GM23338 (cell line): Measurements from ENCODE around the gene SERINC5. TPM values are rescaled to one million over a fixed set of nuclear protein-coding genes. Genes with fewer than 3 reads are reported as not detected.
A peak's percentile ranks its signal among the peaks of the same experiment; 100 is the strongest.
"Not testable (repeated sequence)": the region's sequence is repeated elsewhere in the genome, so short reads cannot be mapped to it uniquely, and the experiment has no call there.

ENCODE experiments used
- ATAC-seq: fragments of 200-7000 bp; cut with Tn5 transposase; 3 replicates; pipeline ENCODE4 v1.9.1; 2020
- DNase-seq: peaks from one replicate; pipeline ENCODE4 v3.0.0-alpha.2; 2015; ENCODE audit warnings: low spot score
- H2AFZ ChIP-seq: fragments of 200-600 bp; sonication (generic); 2 replicates; pipeline ENCODE4 v1.8.0; 2016; ENCODE audit warnings: antibody characterized with exemption, mild to moderate bottlenecking, moderate library complexity
- H3F3A ChIP-seq: fragments of 200-600 bp; sonication (generic); replicated peaks from 2 replicates; pipeline ENCODE4 v1.8.0; 2017; ENCODE audit warnings: antibody characterized with exemption, mixed run types, low read depth
- H3K27ac ChIP-seq: fragments of 200-600 bp; sonication (generic); 2 replicates; pipeline ENCODE4 v1.6.1; 2016; ENCODE audit warnings: low read depth
- H3K27me3 ChIP-seq: fragments of 200-600 bp; sonication (generic); 2 replicates; pipeline ENCODE4 v1.8.0; 2016; ENCODE audit warnings: mild to moderate bottlenecking, mixed run types, moderate library complexity; ENCODE audit not compliant: insufficient read depth
- H3K36me3 ChIP-seq: fragments of 200-600 bp; sonication (generic); 2 replicates; pipeline ENCODE4 v1.8.0; 2016; ENCODE audit warnings: mild to moderate bottlenecking; ENCODE audit not compliant: insufficient read depth
- H3K4me1 ChIP-seq: fragments of 200-600 bp; sonication (generic); 2 replicates; pipeline ENCODE4 v1.8.0; 2016; ENCODE audit warnings: mild to moderate bottlenecking, moderate library complexity; ENCODE audit not compliant: insufficient read depth
- H3K4me2 ChIP-seq: fragments of 200-600 bp; sonication (generic); 2 replicates; pipeline ENCODE4 v1.7.1; 2017; ENCODE audit warnings: mixed run types
- H3K4me3 ChIP-seq: fragments of 200-600 bp; sonication (generic); 2 replicates; pipeline ENCODE4 v1.6.1; 2016; ENCODE audit warnings: mixed run types
- H3K79me2 ChIP-seq: fragments of 200-600 bp; sonication (generic); replicated peaks from 2 replicates; pipeline ENCODE4 v1.8.0; 2017; ENCODE audit warnings: mild to moderate bottlenecking; ENCODE audit not compliant: insufficient read depth
- H3K9me2 ChIP-seq: fragments of 200-600 bp; sonication (generic); 2 replicates; pipeline ENCODE4 v1.8.0; 2017; ENCODE audit not compliant: insufficient read depth
- H4K20me1 ChIP-seq: fragments of 200-600 bp; sonication (generic); replicated peaks from 2 replicates; pipeline ENCODE4 v1.8.0; 2017; ENCODE audit warnings: mild to moderate bottlenecking; ENCODE audit not compliant: insufficient read depth
- H3K27ac Mint-ChIP-seq: 2 replicates; pipeline ENCODE4 v1.8.0; 2020; ENCODE audit warnings: inconsistent platforms, mild to moderate bottlenecking, moderate library complexity, mixed read lengths
- H3K27me3 Mint-ChIP-seq: 3 replicates; pipeline ENCODE4 v1.8.0; 2022; ENCODE audit warnings: low read depth, mild to moderate bottlenecking, moderate library complexity, mixed read lengths, inconsistent platforms; ENCODE audit not compliant: insufficient read depth, poor library complexity
- H3K36me3 Mint-ChIP-seq: 3 replicates; pipeline ENCODE4 v1.8.0; 2021; ENCODE audit warnings: low read depth, mild to moderate bottlenecking, inconsistent platforms, moderate library complexity, mixed read lengths
- H3K4me1 Mint-ChIP-seq: 3 replicates; pipeline ENCODE4 v1.8.0; 2020; ENCODE audit warnings: mild to moderate bottlenecking, inconsistent platforms, mixed read lengths
- H3K4me3 Mint-ChIP-seq: 3 replicates; pipeline ENCODE4 v1.8.0; 2021; ENCODE audit warnings: moderate library complexity, mild to moderate bottlenecking, inconsistent platforms, mixed read lengths
- H3K9me3 Mint-ChIP-seq: 3 replicates; pipeline ENCODE4 v1.8.0; 2020; ENCODE audit warnings: moderate library complexity, mild to moderate bottlenecking, inconsistent platforms, mixed read lengths
- CREB1 ChIP-seq: fragments of 250-450 bp; sonication (Bioruptor Pico); IDR thresholded peaks from 2 replicates; pipeline ENCODE4 v1.5.0; 2020; ENCODE audit warnings: low read depth, mild to moderate bottlenecking, moderate library complexity
- JUNB ChIP-seq: IDR thresholded peaks from one replicate; pipeline ENCODE4 v1.6.1; 2016; ENCODE audit warnings: antibody characterized with exemption; ENCODE audit not compliant: unreplicated experiment
- NANOG ChIP-seq: IDR thresholded peaks from 2 replicates; pipeline ENCODE4 v1.6.1; 2016; ENCODE audit warnings: antibody characterized with exemption, borderline replicate concordance
- STAT1 ChIP-seq: IDR thresholded peaks from one replicate; pipeline ENCODE4 v1.6.1; 2016; ENCODE audit warnings: antibody characterized with exemption; ENCODE audit not compliant: unreplicated experiment
- ZNF331 ChIP-seq: fragments of 250-450 bp; sonication (Bioruptor Pico); IDR thresholded peaks from 2 replicates; pipeline ENCODE4 v1.5.0; 2020; ENCODE audit warnings: low read depth, mild to moderate bottlenecking, moderate library complexity
- polyA plus RNA-seq: library from polyadenylated mRNA; unstranded; fragments of >200 nt; fragmentation: Nextera tagmentation; extraction: Ambion mirVana; gene quantifications from 2 replicates; pipeline ENCODE4 v1.2.1, GENCODE V29; 2016
- total RNA-seq: library from RNA; depleted of rRNA; stranded (reverse); fragments of >200 nt; shearing (Covaris generic); gene quantifications from 2 replicates; pipeline ENCODE4 v1.2.3, GENCODE V29; 2014
- TF ChIP-seq, protein P1 (sequence below): fragments of 250-450 bp; sonication (Bioruptor Pico); IDR thresholded peaks from 2 replicates; pipeline ENCODE4 v1.5.0; 2020; ENCODE audit warnings: mild to moderate bottlenecking, moderate library complexity
- TF ChIP-seq, protein P2 (sequence below), 2 experiments: fragments of 200-600 bp in 1 of 2; sonication (generic) in 1 of 2; conservative IDR thresholded peaks; 2 replicates each; pipeline versions ENCODE4 v1.5.1 to v1.6.1; 2016 to 2017; ENCODE audit warnings: antibody characterized with exemption in 2 of 2, low read depth in 2 of 2, mild to moderate bottlenecking in 2 of 2, moderate library complexity in 1 of 2
- TF ChIP-seq, protein P3 (sequence below): IDR thresholded peaks from 2 replicates; pipeline ENCODE4 v1.6.1; 2016; ENCODE audit warnings: antibody characterized with exemption
- TF ChIP-seq, protein P4 (sequence below): IDR thresholded peaks from one replicate; pipeline ENCODE4 v1.6.1; 2018; ENCODE audit warnings: antibody characterized with exemption; ENCODE audit not compliant: unreplicated experiment

Gene SERINC5
- total and polyA plus RNA-seq, 2 experiments from 2014 or later, result 34.0 to 107 TPM

DNA sequence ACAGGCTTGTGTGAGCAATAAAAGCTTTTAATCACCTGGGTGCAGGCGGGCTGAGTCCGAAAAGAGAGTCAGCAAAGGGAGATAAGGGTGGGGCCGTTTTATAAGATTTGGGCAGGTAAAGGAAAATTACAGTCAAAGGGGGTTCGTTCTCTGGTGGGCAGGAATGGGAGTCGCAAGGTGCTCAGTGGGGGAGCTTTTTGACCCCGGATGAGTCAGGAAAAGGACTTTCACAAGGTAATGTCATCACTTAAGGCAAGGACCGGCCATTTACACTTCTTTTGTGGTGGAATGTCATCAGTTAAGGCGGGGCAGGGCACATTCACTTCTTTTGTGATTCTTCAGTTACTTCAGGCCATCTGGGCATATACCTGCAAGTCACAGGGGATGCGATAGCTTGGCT lies 70.3 kb downstream of the SERINC5 start:
- peak overlapping the region; percentile 72 for H3K4me2 ChIP-seq
- H3K79me2 ChIP-seq, result peaks cover 62% of the 10 kb centered on the region
- H3K27me3 Mint-ChIP-seq, ATAC-seq, H4K20me1 ChIP-seq, H3K36me3 Mint-ChIP-seq, H2AFZ ChIP-seq, H3K9me3 Mint-ChIP-seq, H3K36me3 ChIP-seq, H3K9me2 ChIP-seq, H3K27me3 ChIP-seq: not testable (repeated sequence)
- peak overlapping the region; percentile 100 for H3K27ac ChIP-seq
- peak overlapping the region; percentile 10; the same call in 1 of the 2 replicates for H3K4me3 ChIP-seq
- H3F3A ChIP-seq, result peaks cover 27% of the 10 kb centered on the region
- peak; percentile 87 for TF ChIP-seq NANOG
- peak; percentile 74 for DNase-seq
- peaks cover 78% of the 10 kb centered on the region for H3K4me1 Mint-ChIP-seq
- peaks cover 63% of the 10 kb centered on the region for H3K4me1 ChIP-seq
- peak overlapping the region; percentile 98 for H3K27ac Mint-ChIP-seq
- H3K4me3 Mint-ChIP-seq, result peak overlapping the region; percentile 21

DNA sequence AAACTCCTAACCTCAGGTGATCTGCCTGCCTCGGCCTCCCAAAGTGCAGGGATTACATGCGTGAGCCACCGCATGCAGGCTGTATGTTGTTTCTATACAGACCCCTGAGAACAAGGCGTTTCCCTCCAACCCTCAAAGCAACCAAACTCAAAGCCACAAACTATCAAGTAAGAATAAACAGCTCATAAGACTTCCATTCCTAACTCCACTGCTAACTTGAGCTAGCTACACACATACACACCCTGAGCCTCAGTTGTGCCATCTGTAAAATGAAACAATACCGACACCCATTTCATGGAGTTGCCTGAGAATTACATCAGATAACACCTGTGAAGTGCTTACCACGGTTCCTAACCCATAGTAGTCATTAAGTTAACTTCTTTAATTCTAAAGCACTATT lies 70.8 kb downstream of the SERINC5 start:
- peak overlapping the region; percentile 100 for H3K27ac ChIP-seq
- peaks cover 3% of the 10 kb centered on the region; the same call in 1 of the 3 replicates for H3K36me3 Mint-ChIP-seq
- peak overlapping the region; percentile 98 for H3K27ac Mint-ChIP-seq
- no peaks in the 10 kb centered on the region for H3K9me2 ChIP-seq
- H3K4me3 ChIP-seq, result peak overlapping the region; percentile 10; the same call in 1 of the 2 replicates
- no peak overlapping the region for H2AFZ ChIP-seq
- peak overlapping the region; percentile 72 for H3K4me2 ChIP-seq
- peaks cover 27% of the 10 kb centered on the region for H3F3A ChIP-seq
- H3K4me1 Mint-ChIP-seq, result peaks cover 79% of the 10 kb centered on the region
- no peaks in the 10 kb centered on the region for H4K20me1 ChIP-seq
- DNase-seq, result no peak
- H3K4me3 Mint-ChIP-seq, result no peak overlapping the region
- no peaks in the 10 kb centered on the region for H3K36me3 ChIP-seq
- H3K4me1 ChIP-seq, result peaks cover 66% of the 10 kb centered on the region
- ATAC-seq, result no peak
- no peaks in the 10 kb centered on the region for H3K27me3 ChIP-seq
- peaks cover 62% of the 10 kb centered on the region for H3K79me2 ChIP-seq
- H3K9me3 Mint-ChIP-seq, result no peaks in the 10 kb centered on the region; the same call in 2 of the 3 replicates
- H3K27me3 Mint-ChIP-seq, result peaks cover 4% of the 10 kb centered on the region
- TF ChIP-seq STAT1 (no peak), ZNF331 (CRISPR knock-in tag) (no peak), NANOG (no peak), JUNB (no peak), CREB1 (CRISPR knock-in tag) (no peak)
- TF ChIP-seq, protein P1, sequence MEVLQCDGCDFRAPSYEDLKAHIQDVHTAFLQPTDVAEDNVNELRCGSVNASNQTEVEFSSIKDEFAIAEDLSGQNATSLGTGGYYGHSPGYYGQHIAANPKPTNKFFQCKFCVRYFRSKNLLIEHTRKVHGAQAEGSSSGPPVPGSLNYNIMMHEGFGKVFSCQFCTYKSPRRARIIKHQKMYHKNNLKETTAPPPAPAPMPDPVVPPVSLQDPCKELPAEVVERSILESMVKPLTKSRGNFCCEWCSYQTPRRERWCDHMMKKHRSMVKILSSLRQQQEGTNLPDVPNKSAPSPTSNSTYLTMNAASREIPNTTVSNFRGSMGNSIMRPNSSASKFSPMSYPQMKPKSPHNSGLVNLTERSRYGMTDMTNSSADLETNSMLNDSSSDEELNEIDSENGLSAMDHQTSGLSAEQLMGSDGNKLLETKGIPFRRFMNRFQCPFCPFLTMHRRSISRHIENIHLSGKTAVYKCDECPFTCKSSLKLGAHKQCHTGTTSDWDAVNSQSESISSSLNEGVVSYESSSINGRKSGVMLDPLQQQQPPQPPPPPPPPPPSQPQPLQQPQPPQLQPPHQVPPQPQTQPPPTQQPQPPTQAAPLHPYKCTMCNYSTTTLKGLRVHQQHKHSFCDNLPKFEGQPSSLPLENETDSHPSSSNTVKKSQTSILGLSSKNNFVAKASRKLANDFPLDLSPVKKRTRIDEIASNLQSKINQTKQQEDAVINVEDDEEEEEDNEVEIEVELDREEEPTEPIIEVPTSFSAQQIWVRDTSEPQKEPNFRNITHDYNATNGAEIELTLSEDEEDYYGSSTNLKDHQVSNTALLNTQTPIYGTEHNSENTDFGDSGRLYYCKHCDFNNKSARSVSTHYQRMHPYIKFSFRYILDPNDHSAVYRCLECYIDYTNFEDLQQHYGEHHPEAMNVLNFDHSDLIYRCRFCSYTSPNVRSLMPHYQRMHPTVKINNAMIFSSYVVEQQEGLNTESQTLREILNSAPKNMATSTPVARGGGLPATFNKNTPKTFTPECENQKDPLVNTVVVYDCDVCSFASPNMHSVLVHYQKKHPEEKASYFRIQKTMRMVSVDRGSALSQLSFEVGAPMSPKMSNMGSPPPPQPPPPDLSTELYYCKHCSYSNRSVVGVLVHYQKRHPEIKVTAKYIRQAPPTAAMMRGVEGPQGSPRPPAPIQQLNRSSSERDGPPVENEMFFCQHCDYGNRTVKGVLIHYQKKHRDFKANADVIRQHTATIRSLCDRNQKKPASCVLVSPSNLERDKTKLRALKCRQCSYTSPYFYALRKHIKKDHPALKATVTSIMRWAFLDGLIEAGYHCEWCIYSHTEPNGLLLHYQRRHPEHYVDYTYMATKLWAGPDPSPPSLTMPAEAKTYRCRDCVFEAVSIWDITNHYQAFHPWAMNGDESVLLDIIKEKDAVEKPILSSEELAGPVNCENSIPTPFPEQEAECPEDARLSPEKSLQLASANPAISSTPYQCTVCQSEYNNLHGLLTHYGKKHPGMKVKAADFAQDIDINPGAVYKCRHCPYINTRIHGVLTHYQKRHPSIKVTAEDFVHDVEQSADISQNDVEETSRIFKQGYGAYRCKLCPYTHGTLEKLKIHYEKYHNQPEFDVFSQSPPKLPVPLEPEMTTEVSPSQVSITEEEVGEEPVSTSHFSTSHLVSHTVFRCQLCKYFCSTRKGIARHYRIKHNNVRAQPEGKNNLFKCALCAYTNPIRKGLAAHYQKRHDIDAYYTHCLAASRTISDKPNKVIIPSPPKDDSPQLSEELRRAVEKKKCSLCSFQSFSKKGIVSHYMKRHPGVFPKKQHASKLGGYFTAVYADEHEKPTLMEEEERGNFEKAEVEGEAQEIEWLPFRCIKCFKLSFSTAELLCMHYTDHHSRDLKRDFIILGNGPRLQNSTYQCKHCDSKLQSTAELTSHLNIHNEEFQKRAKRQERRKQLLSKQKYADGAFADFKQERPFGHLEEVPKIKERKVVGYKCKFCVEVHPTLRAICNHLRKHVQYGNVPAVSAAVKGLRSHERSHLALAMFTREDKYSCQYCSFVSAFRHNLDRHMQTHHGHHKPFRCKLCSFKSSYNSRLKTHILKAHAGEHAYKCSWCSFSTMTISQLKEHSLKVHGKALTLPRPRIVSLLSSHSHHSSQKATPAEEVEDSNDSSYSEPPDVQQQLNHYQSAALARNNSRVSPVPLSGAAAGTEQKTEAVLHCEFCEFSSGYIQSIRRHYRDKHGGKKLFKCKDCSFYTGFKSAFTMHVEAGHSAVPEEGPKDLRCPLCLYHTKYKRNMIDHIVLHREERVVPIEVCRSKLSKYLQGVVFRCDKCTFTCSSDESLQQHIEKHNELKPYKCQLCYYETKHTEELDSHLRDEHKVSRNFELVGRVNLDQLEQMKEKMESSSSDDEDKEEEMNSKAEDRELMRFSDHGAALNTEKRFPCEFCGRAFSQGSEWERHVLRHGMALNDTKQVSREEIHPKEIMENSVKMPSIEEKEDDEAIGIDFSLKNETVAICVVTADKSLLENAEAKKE (CRISPR knock-in tag), result no peak
- TF ChIP-seq, protein P2, sequence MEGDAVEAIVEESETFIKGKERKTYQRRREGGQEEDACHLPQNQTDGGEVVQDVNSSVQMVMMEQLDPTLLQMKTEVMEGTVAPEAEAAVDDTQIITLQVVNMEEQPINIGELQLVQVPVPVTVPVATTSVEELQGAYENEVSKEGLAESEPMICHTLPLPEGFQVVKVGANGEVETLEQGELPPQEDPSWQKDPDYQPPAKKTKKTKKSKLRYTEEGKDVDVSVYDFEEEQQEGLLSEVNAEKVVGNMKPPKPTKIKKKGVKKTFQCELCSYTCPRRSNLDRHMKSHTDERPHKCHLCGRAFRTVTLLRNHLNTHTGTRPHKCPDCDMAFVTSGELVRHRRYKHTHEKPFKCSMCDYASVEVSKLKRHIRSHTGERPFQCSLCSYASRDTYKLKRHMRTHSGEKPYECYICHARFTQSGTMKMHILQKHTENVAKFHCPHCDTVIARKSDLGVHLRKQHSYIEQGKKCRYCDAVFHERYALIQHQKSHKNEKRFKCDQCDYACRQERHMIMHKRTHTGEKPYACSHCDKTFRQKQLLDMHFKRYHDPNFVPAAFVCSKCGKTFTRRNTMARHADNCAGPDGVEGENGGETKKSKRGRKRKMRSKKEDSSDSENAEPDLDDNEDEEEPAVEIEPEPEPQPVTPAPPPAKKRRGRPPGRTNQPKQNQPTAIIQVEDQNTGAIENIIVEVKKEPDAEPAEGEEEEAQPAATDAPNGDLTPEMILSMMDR (conservative IDR thresholded peaks at IDR 0.05; ENCODE audit: low read depth in 2 of 2), result no peak
- TF ChIP-seq, protein P3, sequence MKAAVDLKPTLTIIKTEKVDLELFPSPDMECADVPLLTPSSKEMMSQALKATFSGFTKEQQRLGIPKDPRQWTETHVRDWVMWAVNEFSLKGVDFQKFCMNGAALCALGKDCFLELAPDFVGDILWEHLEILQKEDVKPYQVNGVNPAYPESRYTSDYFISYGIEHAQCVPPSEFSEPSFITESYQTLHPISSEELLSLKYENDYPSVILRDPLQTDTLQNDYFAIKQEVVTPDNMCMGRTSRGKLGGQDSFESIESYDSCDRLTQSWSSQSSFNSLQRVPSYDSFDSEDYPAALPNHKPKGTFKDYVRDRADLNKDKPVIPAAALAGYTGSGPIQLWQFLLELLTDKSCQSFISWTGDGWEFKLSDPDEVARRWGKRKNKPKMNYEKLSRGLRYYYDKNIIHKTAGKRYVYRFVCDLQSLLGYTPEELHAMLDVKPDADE, result no peak
- TF ChIP-seq, protein P4, sequence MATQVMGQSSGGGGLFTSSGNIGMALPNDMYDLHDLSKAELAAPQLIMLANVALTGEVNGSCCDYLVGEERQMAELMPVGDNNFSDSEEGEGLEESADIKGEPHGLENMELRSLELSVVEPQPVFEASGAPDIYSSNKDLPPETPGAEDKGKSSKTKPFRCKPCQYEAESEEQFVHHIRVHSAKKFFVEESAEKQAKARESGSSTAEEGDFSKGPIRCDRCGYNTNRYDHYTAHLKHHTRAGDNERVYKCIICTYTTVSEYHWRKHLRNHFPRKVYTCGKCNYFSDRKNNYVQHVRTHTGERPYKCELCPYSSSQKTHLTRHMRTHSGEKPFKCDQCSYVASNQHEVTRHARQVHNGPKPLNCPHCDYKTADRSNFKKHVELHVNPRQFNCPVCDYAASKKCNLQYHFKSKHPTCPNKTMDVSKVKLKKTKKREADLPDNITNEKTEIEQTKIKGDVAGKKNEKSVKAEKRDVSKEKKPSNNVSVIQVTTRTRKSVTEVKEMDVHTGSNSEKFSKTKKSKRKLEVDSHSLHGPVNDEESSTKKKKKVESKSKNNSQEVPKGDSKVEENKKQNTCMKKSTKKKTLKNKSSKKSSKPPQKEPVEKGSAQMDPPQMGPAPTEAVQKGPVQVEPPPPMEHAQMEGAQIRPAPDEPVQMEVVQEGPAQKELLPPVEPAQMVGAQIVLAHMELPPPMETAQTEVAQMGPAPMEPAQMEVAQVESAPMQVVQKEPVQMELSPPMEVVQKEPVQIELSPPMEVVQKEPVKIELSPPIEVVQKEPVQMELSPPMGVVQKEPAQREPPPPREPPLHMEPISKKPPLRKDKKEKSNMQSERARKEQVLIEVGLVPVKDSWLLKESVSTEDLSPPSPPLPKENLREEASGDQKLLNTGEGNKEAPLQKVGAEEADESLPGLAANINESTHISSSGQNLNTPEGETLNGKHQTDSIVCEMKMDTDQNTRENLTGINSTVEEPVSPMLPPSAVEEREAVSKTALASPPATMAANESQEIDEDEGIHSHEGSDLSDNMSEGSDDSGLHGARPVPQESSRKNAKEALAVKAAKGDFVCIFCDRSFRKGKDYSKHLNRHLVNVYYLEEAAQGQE, result no peak
